Mesothelial cell of epicardium (in vitro differentiated cells): Measurements from ENCODE around the gene SV2B. TPM values are rescaled to one million over a fixed set of nuclear protein-coding genes. Genes with fewer than 3 reads are reported as not detected.

Experiments used
- DNase-seq, 2 experiments: peaks; one replicate each; pipeline ENCODE4 v3.0.0; 2021; ENCODE audit warnings: low spot score in 2 of 2; ENCODE audit not compliant: unreplicated experiment in 2 of 2
- H3K27ac Mint-ChIP-seq: 2 replicates; pipeline ENCODE4 v1.8.0; 2021; ENCODE audit warnings: mixed read lengths
- H3K27me3 Mint-ChIP-seq: 2 replicates; pipeline ENCODE4 v1.8.0; 2021; ENCODE audit warnings: low read depth, mixed read lengths
- H3K36me3 Mint-ChIP-seq: 2 replicates; pipeline ENCODE4 v1.8.0; 2021; ENCODE audit warnings: mixed read lengths
- H3K4me1 Mint-ChIP-seq: 2 replicates; pipeline ENCODE4 v1.8.0; 2021; ENCODE audit warnings: mixed read lengths
- H3K4me3 Mint-ChIP-seq: 2 replicates; pipeline ENCODE4 v1.8.0; 2021; ENCODE audit warnings: mild to moderate bottlenecking, moderate library complexity, mixed read lengths
- H3K9me3 Mint-ChIP-seq: 2 replicates; pipeline ENCODE4 v1.8.0; 2021; ENCODE audit warnings: mixed read lengths
- total RNA-seq: library from RNA; stranded (reverse); gene quantifications from 3 replicates; pipeline ENCODE4 v1.2.1, GENCODE V29; 2021
- TF ChIP-seq, protein P1 (sequence below): fragments of 200-600 bp; sonication (generic); IDR thresholded peaks from one replicate; pipeline ENCODE4 v1.5.0; 2021; ENCODE audit warnings: antibody characterized with exemption; ENCODE audit not compliant: unreplicated experiment

The SV2B gene
- total RNA-seq, 1 donor from 2014 or later: 0.29 TPM

GRCh38 chr15:91098451-91098850 is 1.6 kb upstream of the SV2B start:
- Mint-ChIP-seq H3K4me1 (peaks cover 14% of the 10 kb centered on the region), H3K36me3 (no peaks in the 10 kb centered on the region), H3K9me3 (peaks cover 6% of the 10 kb centered on the region), H3K4me3 (peak overlapping the region; percentile 1), H3K27ac (no peak overlapping the region), H3K27me3 (peaks cover 88% of the 10 kb centered on the region)
- DNase-seq: no peak
- TF ChIP-seq, protein P1, sequence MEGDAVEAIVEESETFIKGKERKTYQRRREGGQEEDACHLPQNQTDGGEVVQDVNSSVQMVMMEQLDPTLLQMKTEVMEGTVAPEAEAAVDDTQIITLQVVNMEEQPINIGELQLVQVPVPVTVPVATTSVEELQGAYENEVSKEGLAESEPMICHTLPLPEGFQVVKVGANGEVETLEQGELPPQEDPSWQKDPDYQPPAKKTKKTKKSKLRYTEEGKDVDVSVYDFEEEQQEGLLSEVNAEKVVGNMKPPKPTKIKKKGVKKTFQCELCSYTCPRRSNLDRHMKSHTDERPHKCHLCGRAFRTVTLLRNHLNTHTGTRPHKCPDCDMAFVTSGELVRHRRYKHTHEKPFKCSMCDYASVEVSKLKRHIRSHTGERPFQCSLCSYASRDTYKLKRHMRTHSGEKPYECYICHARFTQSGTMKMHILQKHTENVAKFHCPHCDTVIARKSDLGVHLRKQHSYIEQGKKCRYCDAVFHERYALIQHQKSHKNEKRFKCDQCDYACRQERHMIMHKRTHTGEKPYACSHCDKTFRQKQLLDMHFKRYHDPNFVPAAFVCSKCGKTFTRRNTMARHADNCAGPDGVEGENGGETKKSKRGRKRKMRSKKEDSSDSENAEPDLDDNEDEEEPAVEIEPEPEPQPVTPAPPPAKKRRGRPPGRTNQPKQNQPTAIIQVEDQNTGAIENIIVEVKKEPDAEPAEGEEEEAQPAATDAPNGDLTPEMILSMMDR: no peak

DNA sequence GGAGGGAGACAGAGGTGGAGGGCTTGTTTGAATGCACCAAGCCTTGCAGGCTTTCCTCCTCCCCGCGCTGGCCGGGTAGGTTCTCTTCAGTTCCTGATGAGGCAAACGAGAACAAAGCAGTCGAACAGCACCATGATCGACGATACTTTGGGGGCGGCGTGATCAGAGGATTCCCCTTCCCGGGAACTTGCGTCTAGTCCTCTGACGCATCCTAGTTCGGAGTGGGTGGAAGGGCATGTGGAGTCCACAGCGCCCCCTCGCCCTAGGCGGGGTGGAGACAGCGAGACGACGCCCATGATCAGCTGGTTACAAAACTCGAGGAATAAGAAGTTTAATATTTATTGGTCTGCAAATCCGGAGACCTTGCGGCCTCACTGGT is 452 bp upstream of the SV2B start:
- Mint-ChIP-seq H3K4me1 (peaks cover 14% of the 10 kb centered on the region), H3K9me3 (no peaks in the 10 kb centered on the region), H3K27ac (no peak overlapping the region), H3K27me3 (peaks cover 94% of the 10 kb centered on the region), H3K4me3 (peak overlapping the region; percentile 61), H3K36me3 (no peaks in the 10 kb centered on the region)
- TF ChIP-seq, protein P1: no peak
- no peak for DNase-seq

- H3K36me3 Mint-ChIP-seq: no peaks in the 10 kb centered on the region
- no peak overlapping the region for H3K27ac Mint-ChIP-seq
- peaks cover 93% of the 10 kb centered on the region for H3K27me3 Mint-ChIP-seq
- DNase-seq: no peak
- H3K4me1 Mint-ChIP-seq: peaks cover 14% of the 10 kb centered on the region
- H3K4me3 Mint-ChIP-seq: peak overlapping the region; percentile 57
- TF ChIP-seq, protein P1: no peak
- no peaks in the 10 kb centered on the region for H3K9me3 Mint-ChIP-seq
Observed at GRCh38 chr15:91100814-91101607, 954 bp downstream of the SV2B start.

DNA sequence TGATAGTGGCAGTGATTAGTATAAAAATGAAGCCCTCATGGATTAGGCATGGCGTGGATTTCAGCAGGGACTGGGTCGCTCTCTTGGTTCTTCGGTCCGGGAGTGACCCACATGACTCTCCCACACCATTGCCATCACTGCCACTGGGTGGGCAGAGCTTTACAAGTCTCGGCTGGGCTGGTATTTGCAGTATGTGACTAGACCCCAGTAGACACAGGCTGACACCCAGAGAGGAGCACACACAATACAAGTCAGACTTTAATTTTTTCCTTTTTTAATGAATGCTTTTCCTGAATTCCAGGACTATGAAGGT is 1.5 kb downstream of the SV2B start:
- Mint-ChIP-seq H3K36me3 (no peaks in the 10 kb centered on the region), H3K4me1 (peaks cover 14% of the 10 kb centered on the region), H3K4me3 (no peak overlapping the region), H3K27ac (no peak overlapping the region), H3K9me3 (no peaks in the 10 kb centered on the region), H3K27me3 (peaks cover 94% of the 10 kb centered on the region)
- TF ChIP-seq, protein P1: no peak
- no peak for DNase-seq

DNA sequence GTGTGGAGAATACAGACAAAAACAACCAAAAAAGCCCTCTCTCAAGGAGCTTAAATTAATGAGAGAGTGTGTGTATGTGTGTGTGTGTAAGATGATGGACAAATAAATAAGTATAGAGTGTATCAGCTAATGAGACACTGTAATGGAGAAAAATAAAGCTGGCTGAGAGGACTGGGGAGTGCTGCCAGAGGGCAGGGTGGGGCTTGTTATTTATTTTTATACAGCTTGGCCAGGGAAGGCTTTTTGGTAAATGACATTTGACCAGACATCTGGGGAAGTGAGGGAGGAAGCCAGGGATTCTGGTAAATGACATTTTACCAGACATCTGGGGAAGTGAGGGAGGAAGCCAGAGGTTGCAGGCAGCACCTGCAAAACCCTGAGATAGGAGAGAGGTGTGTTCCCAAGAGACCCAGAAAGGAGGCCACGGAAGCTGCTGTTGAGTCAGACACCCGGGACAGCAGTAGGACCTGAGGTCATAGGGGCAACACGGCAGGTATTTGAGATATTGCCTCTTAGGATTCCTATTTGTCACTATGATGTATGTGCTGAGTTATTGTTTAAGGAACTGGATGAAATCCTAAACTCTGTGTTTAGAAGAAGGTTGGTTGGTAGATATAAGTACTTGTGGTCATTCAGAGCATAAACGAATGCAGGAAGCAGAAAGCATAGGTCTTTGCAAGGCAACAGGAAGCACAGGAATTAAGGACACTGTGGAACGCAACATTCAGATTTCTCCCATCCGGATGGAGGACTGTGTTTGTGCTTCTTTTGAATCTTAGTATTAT is 2.7 kb downstream of the SV2B start:
- peaks cover 88% of the 10 kb centered on the region for H3K27me3 Mint-ChIP-seq
- DNase-seq: no peak
- no peak overlapping the region for H3K4me3 Mint-ChIP-seq
- no peak overlapping the region for H3K27ac Mint-ChIP-seq
- no peaks in the 10 kb centered on the region for H3K9me3 Mint-ChIP-seq
- TF ChIP-seq, protein P1: no peak
- H3K36me3 Mint-ChIP-seq: no peaks in the 10 kb centered on the region
- H3K4me1 Mint-ChIP-seq: peaks cover 14% of the 10 kb centered on the region
